HUDEP-2 (cell line): Measurements from ENCODE around the gene ALKBH7.
A peak's percentile ranks its signal among the peaks of the same experiment; 100 is the strongest.

Experiments
- DNase-seq, 76 experiments: peaks; one replicate each; lab custom pipeline; 2025; ENCODE audit not compliant: unreplicated experiment in 76 of 76; lab: John Stamatoyannopoulos, UW

ALKBH7 gene

GRCh38 chr19:6362351-6362801 lies 10.2 kb upstream of the ALKBH7 start:
- no peak for DNase-seq

- DNase-seq, result no peak
Observed at GRCh38 chr19:6364353-6364752, 8.2 kb upstream of the ALKBH7 start.

DNA sequence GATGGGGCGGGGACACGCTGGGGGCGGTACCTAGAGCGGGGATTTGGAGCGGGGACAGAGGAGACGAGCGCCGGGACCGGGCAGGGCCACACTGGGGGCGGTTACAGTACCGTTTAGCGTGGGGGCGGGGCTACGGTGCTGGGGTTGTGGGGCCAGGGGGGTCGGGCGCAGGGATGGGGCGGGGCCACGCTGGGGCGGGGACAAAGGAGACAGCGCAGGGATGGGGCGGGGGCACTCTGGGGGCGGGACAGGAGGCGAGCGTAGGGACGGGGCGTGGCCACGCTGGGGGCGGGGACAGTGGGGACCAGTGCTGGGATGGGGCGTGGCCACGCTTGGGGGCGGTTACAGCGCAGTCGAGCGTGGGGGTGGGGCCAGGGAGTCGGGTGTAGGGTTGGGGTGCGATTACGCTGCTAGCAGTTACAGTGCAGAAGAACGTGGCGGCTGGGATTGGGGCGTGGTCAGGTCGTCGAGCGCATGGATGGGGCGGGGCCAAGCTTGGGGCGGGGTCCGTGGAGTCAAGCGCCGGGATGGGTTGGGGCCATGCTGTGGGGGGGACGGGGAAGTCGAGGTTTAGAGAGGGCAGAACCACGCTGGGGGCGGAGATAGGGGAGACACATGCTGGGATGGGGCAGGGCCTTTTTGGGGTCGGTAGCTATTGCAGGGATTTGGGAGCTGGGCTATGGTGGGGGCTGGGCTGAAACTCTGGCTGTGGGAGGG lies 660 bp downstream of the ALKBH7 start:
- peak; percentile 70 to 100 (median 99) for DNase-seq

DNA sequence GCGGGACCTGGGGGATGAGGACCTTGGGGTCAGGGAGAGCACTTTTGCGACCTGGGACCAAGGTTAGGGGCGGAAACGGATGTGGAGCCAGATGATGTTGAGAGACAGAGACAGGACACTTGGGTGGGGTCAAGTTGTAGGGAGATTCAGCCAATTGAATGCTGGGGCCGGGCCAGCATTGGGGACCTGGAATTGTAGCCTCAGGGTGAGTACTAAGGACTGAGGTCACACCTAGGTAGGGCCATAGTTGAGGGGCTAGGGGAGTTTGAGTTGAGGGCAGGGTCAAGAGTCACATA lies 1.2 kb downstream of the ALKBH7 start:
- peak in 14 of 76 experiments; percentile 30 to 73 (median 48) for DNase-seq

- DNase-seq, result no peak
Observed at GRCh38 chr19:6374161-6374709, 1.6 kb downstream of the ALKBH7 start.

DNA sequence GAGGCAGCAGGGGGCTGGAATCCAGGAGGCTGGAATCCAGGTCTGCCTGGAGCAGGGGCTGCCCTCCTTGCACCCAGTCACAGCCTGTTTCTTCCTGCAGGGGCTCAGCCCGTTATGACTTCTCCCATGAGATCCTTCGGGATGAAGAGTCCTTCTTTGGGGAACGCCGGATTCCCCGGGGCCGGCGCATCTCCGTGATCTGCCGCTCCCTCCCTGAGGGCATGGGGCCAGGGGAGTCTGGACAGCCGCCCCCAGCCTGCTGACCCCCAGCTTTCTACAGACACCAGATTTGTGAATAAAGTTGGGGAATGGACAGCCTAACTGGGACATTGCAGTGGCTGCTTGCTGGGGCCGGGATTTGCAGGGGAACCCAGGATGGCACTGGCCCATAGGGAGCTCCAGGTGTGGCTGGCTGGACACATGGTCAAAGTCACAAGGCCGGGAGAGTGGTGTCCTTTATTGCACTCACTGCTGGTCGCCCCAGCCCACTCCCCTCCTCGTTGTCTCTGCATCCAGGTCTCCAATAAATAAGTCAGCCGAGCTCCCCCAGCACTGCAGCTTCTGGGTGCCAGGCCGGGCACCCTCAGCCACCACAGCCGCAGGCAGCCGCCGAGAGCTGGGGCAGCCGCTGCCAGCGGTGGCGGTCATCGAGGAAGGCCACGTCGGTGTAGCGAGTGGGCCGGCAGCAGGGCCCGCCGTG lies 2.3 kb downstream of the ALKBH7 start:
- DNase-seq, result no peak

DNA sequence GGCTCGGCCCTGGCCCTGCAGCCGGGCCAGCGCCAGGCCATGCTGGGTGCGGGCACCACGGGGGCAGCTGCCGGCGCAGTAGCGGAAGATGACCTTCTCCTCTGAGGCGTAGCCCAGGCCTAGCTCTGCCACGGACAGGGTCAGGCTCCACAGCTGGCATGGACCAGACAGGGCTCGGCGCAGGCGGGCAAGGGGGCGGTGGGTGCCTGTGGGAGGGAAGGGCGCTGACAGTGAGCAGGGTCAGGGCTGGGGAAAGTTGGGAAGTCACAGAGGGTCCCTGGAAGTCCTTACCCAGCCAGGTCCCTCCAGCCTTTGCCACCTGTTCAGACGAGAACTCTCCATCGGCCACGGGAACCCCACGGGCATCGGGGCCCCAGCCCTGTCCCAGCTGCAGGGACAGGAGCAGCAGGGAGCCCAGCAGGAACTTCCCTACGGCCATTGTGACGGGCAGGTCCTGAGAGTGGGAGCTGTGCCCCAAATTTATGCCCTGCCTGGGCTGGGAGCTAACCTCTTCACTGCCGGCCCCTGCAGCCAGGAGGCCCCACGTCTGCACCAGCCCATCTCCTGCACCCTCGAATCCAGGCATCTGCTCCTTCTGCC lies 2.9 kb downstream of the ALKBH7 start, which contains the start of gene PSPN:
PSPN (minus strand) TSS at position 523 of the 600 bp plus-strand sequence; CDS start at position 439, 84 bp downstream.
- no peak for DNase-seq

GRCh38 chr19:6376512-6377190 lies 4.1 kb downstream of the ALKBH7 start:
- DNase-seq, result no peak

DNA sequence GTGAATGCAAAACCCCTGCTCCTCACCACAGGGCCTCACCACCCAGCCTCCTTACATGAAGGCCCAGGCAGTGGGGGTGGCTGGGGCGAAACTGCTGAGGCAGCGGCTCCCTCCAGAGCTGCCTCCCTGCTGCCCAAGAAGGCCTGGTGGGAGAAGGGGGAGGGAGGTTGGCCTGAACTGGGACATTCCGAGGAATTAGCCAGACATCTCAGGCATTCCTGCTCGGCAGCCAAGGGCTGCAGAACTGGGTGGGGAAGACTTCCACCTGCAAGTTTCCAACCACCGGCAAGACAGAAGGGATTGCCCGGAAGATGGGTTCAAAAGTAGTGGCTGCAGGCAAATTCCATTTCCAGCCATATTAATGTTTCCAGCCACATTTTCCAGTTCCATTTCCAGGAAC lies 5.4 kb downstream of the ALKBH7 start:
- DNase-seq, result no peak

GRCh38 chr19:6378486-6378885 lies 5.9 kb downstream of the ALKBH7 start:
- no peak for DNase-seq

GRCh38 chr19:6379744-6380143 lies 7.2 kb downstream of the ALKBH7 start:
- no peak for DNase-seq

DNA sequence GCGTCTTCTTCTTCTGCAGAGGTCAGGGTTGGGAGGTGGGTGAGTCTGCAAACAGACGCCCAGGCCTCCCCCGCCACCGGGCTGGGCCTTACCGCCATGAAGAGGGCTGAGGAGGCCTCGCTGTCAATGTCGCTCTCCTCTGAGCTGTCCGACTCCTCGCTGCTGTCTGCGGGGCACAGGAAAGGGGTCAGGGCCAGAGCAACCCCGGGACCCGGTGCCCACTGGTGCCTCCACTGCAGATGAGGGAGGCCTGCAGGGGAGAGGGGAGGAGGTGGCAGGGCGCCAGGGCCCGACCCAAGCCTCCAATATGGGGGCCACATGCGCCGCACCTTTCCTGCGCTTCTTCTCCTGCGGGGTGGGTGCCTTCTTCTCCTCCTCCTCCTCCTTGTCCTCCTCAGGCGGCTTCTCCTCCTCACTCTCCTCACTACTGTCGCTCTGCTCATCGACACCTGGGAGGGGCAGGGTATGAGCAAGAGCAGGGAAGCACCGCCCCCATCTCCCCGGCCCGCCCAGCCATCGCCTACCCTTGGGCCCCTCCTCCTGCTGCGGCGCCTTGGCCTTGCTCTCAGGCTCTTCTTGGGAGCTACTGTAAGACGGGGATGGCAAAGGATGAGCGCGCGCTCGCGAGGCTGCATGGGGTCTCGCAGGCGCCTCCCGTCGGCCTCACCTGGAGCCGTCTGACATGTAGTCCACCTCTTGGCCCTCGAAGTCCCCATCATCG lies 8.6 kb downstream of the ALKBH7 start:
- no peak for DNase-seq

DNA sequence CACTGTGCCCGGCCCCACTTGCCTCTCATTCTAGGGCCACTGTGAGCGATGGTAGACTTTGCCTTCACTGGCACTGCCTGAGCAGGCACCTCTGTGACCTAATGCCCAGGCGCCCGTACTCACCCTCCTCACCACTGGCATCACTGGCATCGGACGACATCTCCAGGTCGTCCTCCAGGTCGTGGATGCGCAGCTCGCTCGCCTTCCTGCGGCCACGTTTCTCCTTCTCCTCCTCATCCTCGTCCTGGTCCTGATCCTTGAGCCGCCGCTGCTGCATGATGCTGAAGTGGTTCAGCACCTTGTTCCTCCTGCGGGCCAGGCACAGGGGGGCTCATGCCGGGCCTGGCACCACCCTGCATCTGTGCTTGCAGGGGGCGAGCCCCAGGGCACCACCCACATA lies 10.6 kb downstream of the ALKBH7 start:
- no peak for DNase-seq

DNA sequence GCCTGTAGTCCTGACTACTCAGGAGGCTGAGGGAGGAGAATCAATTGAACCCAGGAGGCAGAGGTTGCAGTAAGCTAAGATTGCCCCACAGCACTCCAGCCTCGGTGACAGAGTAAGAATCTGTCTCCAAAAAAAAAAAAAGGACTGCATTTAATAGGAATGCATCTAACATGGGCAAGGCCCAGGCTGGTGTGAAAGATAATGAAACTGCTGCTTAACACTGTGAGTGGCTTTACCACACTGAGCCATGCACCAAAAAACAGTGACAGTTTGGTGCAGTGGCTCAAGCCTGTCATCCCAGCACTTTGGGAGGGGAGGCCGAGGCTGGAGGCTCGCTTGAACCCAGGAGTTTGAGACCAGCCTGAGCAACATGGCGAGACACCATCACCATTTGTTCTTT lies 11.8 kb downstream of the ALKBH7 start:
- peak in 17 of 76 experiments; percentile 7 to 50 (median 20) for DNase-seq

DNA sequence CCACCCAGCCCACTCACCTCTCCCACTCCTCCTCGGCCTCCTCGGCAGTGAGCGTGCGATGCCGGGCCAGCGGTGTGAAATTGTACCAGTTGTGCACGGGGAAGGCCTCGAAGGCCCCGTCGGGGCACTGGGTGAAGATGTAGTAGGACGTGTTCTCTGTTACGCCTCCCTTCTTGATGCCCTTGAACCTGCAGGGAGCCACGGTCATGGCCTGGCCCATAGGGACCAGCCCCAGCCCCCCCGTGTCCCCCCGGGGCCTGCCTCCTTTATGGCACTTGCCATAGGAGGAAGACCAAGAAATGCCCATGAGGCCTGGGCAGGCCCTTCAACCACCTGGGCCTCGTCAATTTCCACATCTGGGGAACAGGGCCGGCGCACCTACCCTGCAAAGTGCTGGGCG lies 14.8 kb downstream of the ALKBH7 start:
- no peak for DNase-seq

DNA sequence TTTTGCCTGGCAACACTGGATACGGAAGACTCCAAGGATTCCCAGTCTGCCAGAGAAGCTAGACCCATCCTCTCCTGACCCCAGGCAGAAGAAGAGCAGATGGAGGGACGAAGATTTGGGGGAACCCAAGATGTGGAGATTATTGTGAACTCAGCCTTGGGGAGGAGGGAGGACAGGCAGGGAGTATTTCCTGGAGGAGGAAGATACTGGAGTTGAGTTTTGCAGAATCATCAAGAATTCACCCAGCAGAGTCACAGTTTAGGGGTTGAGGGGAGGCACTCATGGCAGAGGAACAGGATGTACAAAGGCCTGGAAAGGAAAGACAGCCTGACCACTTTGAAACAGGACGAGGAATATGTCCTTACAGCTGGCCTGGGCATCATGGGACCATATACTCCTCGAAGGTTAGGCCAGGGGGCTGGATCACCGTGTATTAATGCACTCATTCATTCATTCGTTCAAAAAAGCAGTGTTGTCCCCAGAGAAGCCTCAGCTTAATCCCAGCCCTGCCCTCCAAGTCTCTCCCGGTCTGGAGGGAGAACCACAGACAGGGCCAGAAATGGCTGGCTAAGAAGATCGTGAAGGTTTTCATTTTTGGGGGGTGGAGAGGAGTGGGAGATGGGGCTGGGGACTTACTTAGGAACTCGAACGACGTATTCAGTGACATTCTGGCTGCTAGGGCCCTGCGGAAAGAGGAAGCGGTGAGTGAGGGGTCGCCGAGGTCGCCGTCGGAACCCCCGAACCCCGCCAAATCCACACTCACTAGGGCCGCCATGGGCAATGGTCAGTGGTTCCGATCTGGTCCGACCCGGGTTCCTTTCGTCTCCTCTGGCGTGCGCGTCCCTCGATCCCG lies 19.9 kb downstream of the ALKBH7 start:
- DNase-seq, result peak in 1 of 76 experiments; percentile 86

DNA sequence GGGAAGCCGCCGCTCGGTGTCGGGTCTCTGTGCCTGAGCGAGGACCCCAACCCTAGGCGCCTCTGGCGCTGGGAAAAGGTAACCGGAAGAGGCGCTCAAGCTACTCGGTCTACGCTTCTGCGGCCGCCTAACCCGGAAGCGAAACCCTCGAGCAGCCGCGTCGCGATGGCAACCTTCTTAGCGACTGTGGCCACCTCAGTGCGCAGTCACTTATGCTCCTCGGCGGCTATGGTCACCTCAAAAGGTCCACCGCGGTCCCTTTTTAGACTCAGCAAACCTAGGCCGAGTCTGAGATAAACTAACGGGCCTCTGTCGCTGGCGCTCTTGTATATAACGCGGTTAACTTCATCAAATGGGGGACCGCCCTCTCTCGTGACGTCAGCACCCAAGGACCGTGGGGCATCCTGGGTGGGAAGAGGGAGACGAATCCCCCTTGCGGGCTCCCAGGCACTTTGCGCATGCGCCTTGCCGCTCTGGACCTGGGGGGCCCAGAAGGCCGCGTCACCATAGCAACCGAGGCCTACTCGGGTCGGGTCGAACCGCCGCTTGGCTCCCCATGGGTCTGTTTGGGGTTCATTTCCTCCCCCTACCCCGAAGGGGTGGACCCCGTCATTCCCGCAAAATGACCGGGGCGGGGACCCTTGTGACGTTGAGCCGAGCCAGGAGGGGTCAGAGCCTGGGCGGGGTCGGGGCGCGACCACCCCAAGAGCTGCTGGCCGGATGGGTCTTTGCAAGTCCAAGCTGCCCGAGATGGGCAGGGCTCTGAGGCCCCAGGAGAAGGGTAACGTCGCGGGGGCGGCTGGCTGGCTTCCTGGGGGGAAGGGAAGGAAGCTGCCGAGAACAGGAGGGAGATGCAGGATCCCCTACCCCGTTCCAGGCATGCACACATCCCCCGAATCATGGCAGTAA lies 20.7 kb downstream of the ALKBH7 start, which contains the start of gene GTF2F1:
GTF2F1 (minus strand) TSS at position 91 of the 909 bp plus-strand sequence. CDS start 169 bp downstream, outside the sequence.
- DNase-seq, result peak in 75 of 76 experiments; percentile 71 to 98 (median 90)

DNA sequence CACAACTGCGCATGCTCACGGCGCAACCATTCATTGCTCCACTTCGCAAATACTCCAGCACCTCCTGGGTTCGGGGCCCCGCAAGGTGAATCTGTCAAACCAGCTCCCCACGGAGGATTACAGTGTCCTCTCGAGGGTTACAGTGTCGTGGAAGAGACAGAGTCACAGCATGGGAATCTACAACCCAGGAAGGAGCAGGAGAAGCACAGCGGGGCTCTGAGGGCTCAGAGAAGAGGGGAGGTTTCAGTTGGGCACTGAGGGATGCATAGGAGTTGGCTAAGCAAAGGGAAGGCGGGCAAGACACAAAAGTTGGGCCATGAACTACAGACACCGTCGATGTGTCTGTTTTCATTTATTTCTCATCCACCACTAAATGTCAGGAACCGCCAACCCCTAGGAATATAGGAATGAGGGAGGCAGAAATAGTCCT lies 21.4 kb downstream of the ALKBH7 start:
- DNase-seq, result peak in 12 of 76 experiments; percentile 10 to 65 (median 46)
